ENCODE data around the gene SBK3.
"Not testable (repeated sequence)": the region's sequence is repeated elsewhere in the genome, so short reads cannot be mapped to it uniquely, and the experiment has no call there.

The SBK3 gene

GRCh38 chr19:55503157-55503501, 42.2 kb downstream of the SBK3 start:
- TF ChIP-seq, protein P1, sequence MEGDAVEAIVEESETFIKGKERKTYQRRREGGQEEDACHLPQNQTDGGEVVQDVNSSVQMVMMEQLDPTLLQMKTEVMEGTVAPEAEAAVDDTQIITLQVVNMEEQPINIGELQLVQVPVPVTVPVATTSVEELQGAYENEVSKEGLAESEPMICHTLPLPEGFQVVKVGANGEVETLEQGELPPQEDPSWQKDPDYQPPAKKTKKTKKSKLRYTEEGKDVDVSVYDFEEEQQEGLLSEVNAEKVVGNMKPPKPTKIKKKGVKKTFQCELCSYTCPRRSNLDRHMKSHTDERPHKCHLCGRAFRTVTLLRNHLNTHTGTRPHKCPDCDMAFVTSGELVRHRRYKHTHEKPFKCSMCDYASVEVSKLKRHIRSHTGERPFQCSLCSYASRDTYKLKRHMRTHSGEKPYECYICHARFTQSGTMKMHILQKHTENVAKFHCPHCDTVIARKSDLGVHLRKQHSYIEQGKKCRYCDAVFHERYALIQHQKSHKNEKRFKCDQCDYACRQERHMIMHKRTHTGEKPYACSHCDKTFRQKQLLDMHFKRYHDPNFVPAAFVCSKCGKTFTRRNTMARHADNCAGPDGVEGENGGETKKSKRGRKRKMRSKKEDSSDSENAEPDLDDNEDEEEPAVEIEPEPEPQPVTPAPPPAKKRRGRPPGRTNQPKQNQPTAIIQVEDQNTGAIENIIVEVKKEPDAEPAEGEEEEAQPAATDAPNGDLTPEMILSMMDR (IDR thresholded peaks at IDR 0.05; ENCODE audit: low read depth, low read length) = no peak
- TF ChIP-seq POLR2A (IDR thresholded peaks at IDR 0.05; ENCODE audit: extremely low read depth, insufficient read length) = no peak
- TF ChIP-seq MAX (IDR thresholded peaks at IDR 0.05; ENCODE audit: low read depth, low read length) = no peak
- TF ChIP-seq MYC (IDR thresholded peaks at IDR 0.05; ENCODE audit: low read depth, low read length) = no peak
- H3K4me3 ChIP-seq (ENCODE audit: low read depth, low read length) = no peak overlapping the region

DNA sequence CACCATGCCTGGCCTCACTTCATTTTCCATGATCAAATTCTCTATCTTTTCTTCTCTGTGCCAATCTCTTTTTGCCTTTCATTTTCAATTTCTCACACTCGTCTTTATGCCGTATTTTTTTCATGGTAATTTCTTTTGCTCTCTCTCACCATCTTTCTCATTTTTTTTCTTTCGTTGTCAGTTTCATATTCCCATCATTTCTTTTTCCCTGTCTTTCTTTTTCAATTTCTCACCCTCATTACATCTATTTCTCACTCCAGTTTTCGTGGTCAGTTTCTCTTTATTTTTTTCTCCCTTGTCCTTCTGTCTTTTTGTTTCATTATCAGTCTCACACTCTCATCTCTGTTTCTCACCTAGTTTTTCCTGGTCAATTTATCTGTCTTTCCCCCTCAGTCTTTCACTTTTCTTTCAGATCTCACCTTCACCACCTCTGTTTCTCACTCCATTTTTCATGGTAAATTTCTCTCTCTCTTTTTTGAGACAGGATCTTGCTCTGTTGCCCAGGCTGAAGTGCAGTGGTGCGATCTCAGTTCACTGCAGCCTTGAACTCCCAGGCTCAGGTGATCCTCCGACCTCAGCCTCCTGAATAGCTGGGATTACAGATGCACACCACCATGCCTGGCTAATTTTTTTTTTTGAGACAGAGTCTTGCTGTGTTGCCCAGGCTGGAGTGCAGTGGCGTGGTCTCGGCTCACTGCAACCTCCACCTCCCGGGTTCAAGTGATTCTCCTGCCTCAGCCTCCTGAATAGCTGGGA, 43.0 kb downstream of the SBK3 start:
- TF ChIP-seq, protein P1 (IDR thresholded peaks at IDR 0.05; ENCODE audit: low read depth, low read length) = no peak
- TF ChIP-seq MYC (IDR thresholded peaks at IDR 0.05; ENCODE audit: low read depth, low read length) (no peak), POLR2A (IDR thresholded peaks at IDR 0.05; ENCODE audit: extremely low read depth, insufficient read length) (no peak), MAX (IDR thresholded peaks at IDR 0.05; ENCODE audit: low read depth, low read length) (no peak)
- no peak overlapping the region for H3K4me3 ChIP-seq (ENCODE audit: low read depth, low read length)
- no peak for DNase-seq (ENCODE audit: low read depth)

More at GRCh38 chr19:55503157-55503501, 42.2 kb downstream of the SBK3 start:
- no peak for DNase-seq (ENCODE audit: low read depth)

DNA sequence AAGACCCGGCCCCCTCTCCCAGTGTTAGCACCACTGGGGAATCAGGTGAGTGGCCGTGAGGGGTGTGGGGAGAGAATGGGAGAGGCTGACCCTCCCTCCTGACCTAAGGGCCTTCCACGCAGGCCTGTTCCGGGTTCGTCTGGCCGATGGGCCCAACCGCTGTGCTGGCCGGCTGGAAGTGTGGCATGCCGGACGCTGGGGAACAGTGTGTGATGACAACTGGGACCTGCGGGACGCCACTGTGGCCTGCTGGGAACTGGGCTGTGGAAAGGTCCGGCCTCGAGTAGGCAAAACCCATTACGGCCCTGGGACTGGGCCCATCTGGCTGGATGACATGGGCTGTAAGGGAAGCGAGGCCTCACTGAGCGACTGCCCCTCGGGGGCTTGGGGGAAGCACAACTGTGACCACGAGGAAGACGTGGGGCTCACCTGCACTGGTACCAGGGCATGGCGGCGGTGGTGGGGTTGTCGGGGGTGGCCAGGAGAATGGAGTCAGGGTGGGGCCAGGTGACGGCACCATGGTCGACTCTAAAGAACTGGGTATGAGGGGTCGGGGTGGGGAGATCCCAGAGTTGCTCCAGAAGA, 44.9 kb downstream of the SBK3 start:
- DNase-seq (ENCODE audit: low read depth) = no peak
- no peak overlapping the region for H3K4me3 ChIP-seq (ENCODE audit: low read depth, low read length)
- TF ChIP-seq POLR2A (IDR thresholded peaks at IDR 0.05; ENCODE audit: extremely low read depth, insufficient read length) = no peak
- TF ChIP-seq MAX (IDR thresholded peaks at IDR 0.05; ENCODE audit: low read depth, low read length) = no peak
- TF ChIP-seq, protein P1 (IDR thresholded peaks at IDR 0.05; ENCODE audit: low read depth, low read length) = no peak
- TF ChIP-seq MYC (IDR thresholded peaks at IDR 0.05; ENCODE audit: low read depth, low read length) = no peak

DNA sequence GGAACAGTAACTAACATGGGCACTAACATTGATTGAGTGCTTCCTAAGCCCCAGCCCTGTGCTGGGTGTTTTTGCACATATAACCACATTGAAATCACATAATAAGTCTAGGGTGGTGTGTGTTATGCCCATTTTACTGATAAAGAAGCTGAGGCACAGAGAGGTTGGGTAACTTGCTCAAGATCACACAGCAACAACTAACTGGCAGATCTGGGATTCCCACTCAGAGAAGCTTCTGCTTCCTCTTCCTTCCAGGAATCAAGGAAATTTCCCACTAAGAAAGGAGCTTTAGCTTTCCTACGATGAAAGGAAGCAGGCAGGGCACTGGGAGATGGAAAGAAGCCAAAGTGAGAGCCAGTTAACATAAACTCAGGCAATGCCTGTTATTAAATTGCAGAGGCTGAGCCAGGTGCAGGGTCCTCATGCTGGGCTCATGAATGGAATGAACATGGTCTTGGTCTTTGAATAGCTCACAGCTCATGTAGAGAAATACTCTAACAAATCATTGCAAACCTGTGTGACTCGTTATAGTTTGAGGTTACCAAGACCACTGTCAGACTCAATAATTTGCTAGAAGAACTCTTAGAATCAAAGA, 47.0 kb downstream of the SBK3 start:
- H3K4me3 ChIP-seq (ENCODE audit: low read depth, low read length) = no peak overlapping the region
- DNase-seq (ENCODE audit: low read depth) = no peak
- no peak for TF ChIP-seq MYC (IDR thresholded peaks at IDR 0.05; ENCODE audit: low read depth, low read length)
- TF ChIP-seq MAX (IDR thresholded peaks at IDR 0.05; ENCODE audit: low read depth, low read length) = no peak
- TF ChIP-seq, protein P1 (IDR thresholded peaks at IDR 0.05; ENCODE audit: low read depth, low read length) = no peak
- TF ChIP-seq POLR2A (IDR thresholded peaks at IDR 0.05; ENCODE audit: extremely low read depth, insufficient read length) = no peak

GRCh38 chr19:55497763-55498162, 47.6 kb downstream of the SBK3 start:
- TF ChIP-seq, protein P1 (IDR thresholded peaks at IDR 0.05; ENCODE audit: low read depth, low read length) = no peak
- TF ChIP-seq POLR2A (IDR thresholded peaks at IDR 0.05; ENCODE audit: extremely low read depth, insufficient read length) = no peak
- TF ChIP-seq MYC (IDR thresholded peaks at IDR 0.05; ENCODE audit: low read depth, low read length) = no peak
- TF ChIP-seq MAX (IDR thresholded peaks at IDR 0.05; ENCODE audit: low read depth, low read length) = no peak
- DNase-seq (ENCODE audit: low read depth) = no peak
- H3K4me3 ChIP-seq (ENCODE audit: low read depth, low read length) = no peak overlapping the region

GRCh38 chr19:55496820-55497219, 48.5 kb downstream of the SBK3 start:
- not testable (repeated sequence) for DNase-seq (ENCODE audit: low read depth); H3K4me3 ChIP-seq (ENCODE audit: low read depth, low read length)
